ENCODE data around the gene AKT2.

The AKT2 gene

GRCh38 chr19:40274585-40275544 lies 10.3 kb downstream of the AKT2 start:
- no peak for TF ChIP-seq CTCF (IDR thresholded peaks at IDR 0.05; ENCODE audit: low read depth, low read length)
- DNase-seq (ENCODE audit: low read depth in 2 of 2): no peak
- no peak overlapping the region for H3K4me3 ChIP-seq (replicated peaks in 1 of 2; ENCODE audit: low read depth in 2 of 2, low read length in 2 of 2)

GRCh38 chr19:40273469-40274360 lies 11.4 kb downstream of the AKT2 start:
- TF ChIP-seq CTCF (IDR thresholded peaks at IDR 0.05; ENCODE audit: low read depth, low read length): no peak
- no peak for DNase-seq (ENCODE audit: low read depth in 2 of 2)
- no peak overlapping the region for H3K4me3 ChIP-seq (replicated peaks in 1 of 2; ENCODE audit: low read depth in 2 of 2, low read length in 2 of 2)

GRCh38 chr19:40272261-40272660 lies 12.9 kb downstream of the AKT2 start:
- DNase-seq (ENCODE audit: low read depth in 2 of 2): no peak
- no peak overlapping the region for H3K4me3 ChIP-seq (replicated peaks in 1 of 2; ENCODE audit: low read depth in 2 of 2, low read length in 2 of 2)
- no peak for TF ChIP-seq CTCF (IDR thresholded peaks at IDR 0.05; ENCODE audit: low read depth, low read length)

- H3K4me3 ChIP-seq (replicated peaks in 1 of 2; ENCODE audit: low read depth in 2 of 2, low read length in 2 of 2): no peak overlapping the region
- TF ChIP-seq CTCF (IDR thresholded peaks at IDR 0.05; ENCODE audit: low read depth, low read length): no peak
- DNase-seq (ENCODE audit: low read depth in 2 of 2): no peak
Measured at GRCh38 chr19:40271706-40272105, 13.4 kb downstream of the AKT2 start.

GRCh38 chr19:40270362-40271089 lies 14.6 kb downstream of the AKT2 start:
- TF ChIP-seq CTCF (IDR thresholded peaks at IDR 0.05; ENCODE audit: low read depth, low read length): no peak
- no peak for DNase-seq (ENCODE audit: low read depth in 2 of 2)
- no peak overlapping the region for H3K4me3 ChIP-seq (replicated peaks in 1 of 2; ENCODE audit: low read depth in 2 of 2, low read length in 2 of 2)

- H3K4me3 ChIP-seq (replicated peaks in 1 of 2; ENCODE audit: low read depth in 2 of 2, low read length in 2 of 2): no peak overlapping the region
- TF ChIP-seq CTCF (IDR thresholded peaks at IDR 0.05; ENCODE audit: low read depth, low read length): no peak
- DNase-seq (ENCODE audit: low read depth in 2 of 2): no peak
Measured at GRCh38 chr19:40269216-40269940, 15.8 kb downstream of the AKT2 start.
